ENCODE results near the gene SPANXA1. TPM values are rescaled to one million over a fixed set of nuclear protein-coding genes. Genes with fewer than 3 reads are reported as not detected.
"Not testable (repeated sequence)": the region's sequence is repeated elsewhere in the genome, so short reads cannot be mapped to it uniquely, and the experiment has no call there.

SPANXA1 gene
- total and polyA plus RNA-seq, 2 donors (not counting 1 experiment from before 2014, with no cell fraction given): not detected

- H3K4me2 ChIP-seq (replicated peaks; ENCODE audit: low read depth, low read length, poor library complexity, severe bottlenecking); H3K4me3 Mint-ChIP-seq; H3K27me3 ChIP-seq (replicated peaks in 1 of 4; ENCODE audit: control extremely low read depth in 1 of 4, control insufficient read depth in 3 of 4, insufficient read depth in 4 of 4, low read length in 3 of 4); H3K4me1 ChIP-seq (ENCODE audit: control insufficient read depth in 2 of 2, insufficient read depth in 2 of 2, low read length in 2 of 2); H3K4me1 Mint-ChIP-seq; H3K27ac ChIP-seq (ENCODE audit: low read length in 2 of 2); H3K9ac ChIP-seq (ENCODE audit: low read length); H3K4me3 ChIP-seq (ENCODE audit: control extremely low read depth in 1 of 5, extremely low read depth in 1 of 5, insufficient read depth in 1 of 5, low read depth in 2 of 5, low read length in 4 of 5); H3K36me3 ChIP-seq (replicated peaks in 1 of 2; ENCODE audit: control extremely low read depth in 1 of 2, control insufficient read depth in 1 of 2, extremely low read depth in 1 of 2, insufficient read depth in 2 of 2, low read length in 1 of 2); H3K9me3 ChIP-seq (ENCODE audit: control extremely low read depth in 1 of 3, control insufficient read depth in 2 of 3, insufficient read depth in 1 of 3, low read length in 2 of 3); H3K79me2 ChIP-seq (ENCODE audit: control insufficient read depth, insufficient read depth, low read length); intact Hi-C loops (cut with micrococcal nuclease); POLR2A ChIA-PET; DNase-seq; H2AFZ ChIP-seq (ENCODE audit: insufficient read depth, low read depth, low read length, poor library complexity, severe bottlenecking); ATAC-seq (ENCODE audit: low read depth); CTCF ChIA-PET; H3K9me3 Mint-ChIP-seq (ENCODE audit: insufficient read depth); H4K20me1 ChIP-seq (ENCODE audit: control insufficient read depth, insufficient read depth, low read length, poor library complexity, severe bottlenecking); H3K27me3 Mint-ChIP-seq; H3K27ac Mint-ChIP-seq: not testable (repeated sequence)
- no CpG with 5 or more reads among the region's 16 CpGs for WGBS (ENCODE audit: insufficient coverage)
Observed at GRCh38 chrX:141542551-141542950, 42.0 kb downstream of the SPANXA1 start.

Other genes starting within 250 kb of the SPANXA1 start
- not detected in 2 replicates for gene SPANXA2, start 5.0 kb upstream of the SPANXA1 start, total RNA-seq
- gene SPANXA2, start 5.0 kb upstream of the SPANXA1 start, polyA plus RNA-seq: not detected in 2 replicates
- gene SPANXD, start 114.0 kb upstream of the SPANXA1 start, total RNA-seq: not detected in 2 replicates
- not detected in 2 replicates for gene SPANXD, start 114.0 kb upstream of the SPANXA1 start, polyA plus RNA-seq

All from B cell (primary cell).